GM18526 (cell line): Measurements from ENCODE around the gene HM13.

Source experiments
- POLR2A ChIP-seq: IDR thresholded peaks from 3 replicates; pipeline ENCODE4 v1.6.1; 2011; ENCODE audit not compliant: insufficient read length; ENCODE audit errors: extremely low read depth

Gene HM13

GRCh38 chr20:31537116-31537871 is 23.1 kb downstream of the HM13 start:
- TF ChIP-seq POLR2A, result no peak

GRCh38 chr20:31537890-31538289 is 23.6 kb downstream of the HM13 start:
- TF ChIP-seq POLR2A, result no peak

GRCh38 chr20:31538326-31538725 is 24.1 kb downstream of the HM13 start:
- TF ChIP-seq POLR2A, result no peak

GRCh38 chr20:31540406-31540805 is 26.2 kb downstream of the HM13 start:
- no peak for TF ChIP-seq POLR2A

GRCh38 chr20:31542201-31542842 is 28.1 kb downstream of the HM13 start:
- no peak for TF ChIP-seq POLR2A

- TF ChIP-seq POLR2A, result no peak
These were observed 28.7 kb downstream of the HM13 start for GRCh38 chr20:31542963-31543362.

GRCh38 chr20:31543966-31544598 is 29.8 kb downstream of the HM13 start:
- no peak for TF ChIP-seq POLR2A

- TF ChIP-seq POLR2A, result no peak
These were observed 30.4 kb downstream of the HM13 start for GRCh38 chr20:31544600-31544999.

GRCh38 chr20:31547017-31547675 is 32.9 kb downstream of the HM13 start:
- TF ChIP-seq POLR2A, result peak; percentile 74

- no peak for TF ChIP-seq POLR2A
These were observed 33.6 kb downstream of the HM13 start for GRCh38 chr20:31547720-31548298.

GRCh38 chr20:31548820-31549512 is 34.7 kb downstream of the HM13 start:
- no peak for TF ChIP-seq POLR2A

- TF ChIP-seq POLR2A, result no peak
These were observed 35.3 kb downstream of the HM13 start for GRCh38 chr20:31549513-31549880.

- no peak for TF ChIP-seq POLR2A
These were observed 35.9 kb downstream of the HM13 start for GRCh38 chr20:31550099-31550498.

GRCh38 chr20:31551163-31552081 is 37.2 kb downstream of the HM13 start:
- TF ChIP-seq POLR2A, result no peak
